Sciatic nerve (tissue), 2 donors: Measurements from ENCODE around the gene SFTPA2. TPM values are rescaled to one million over a fixed set of nuclear protein-coding genes. Genes with fewer than 3 reads are reported as not detected.
A peak's percentile ranks its signal among the peaks of the same experiment; 100 is the strongest.
"Not testable (repeated sequence)": the region's sequence is repeated elsewhere in the genome, so short reads cannot be mapped to it uniquely, and the experiment has no call there.

Experiments used
- ATAC-seq: fragments of 200-7000 bp; cut with Tn5 transposase; one replicate; pipeline ENCODE4 v1.9.1; 2020; ENCODE audit warnings: mild to moderate bottlenecking, moderate library complexity
- DNase-seq: peaks from one replicate; pipeline ENCODE4 v3.0.0-alpha.2; 2020; ENCODE audit warnings: low spot score
- intact Hi-C: fragments of 100-400 bp; cut with DNase I; formaldehyde crosslinking; loops from one replicate; pipeline ENCODE4 v1.14.2; 2022
- total RNA-seq: library from RNA; stranded (reverse); fragmentation: NEBNext Ultra II Directional; extraction: Animal tissue kit (Norgen Biotek cat#: 25700); gene quantifications from one replicate; pipeline ENCODE4 v1.2.1, GENCODE V29; 2021
- donor health status: DM: no; HTN: no; CAD: no.
- donor health status: DM: no; HTN: no; CAD: no.

SFTPA2 gene
- total RNA-seq, 1 donor from 2014 or later = 5.1 TPM

DNA sequence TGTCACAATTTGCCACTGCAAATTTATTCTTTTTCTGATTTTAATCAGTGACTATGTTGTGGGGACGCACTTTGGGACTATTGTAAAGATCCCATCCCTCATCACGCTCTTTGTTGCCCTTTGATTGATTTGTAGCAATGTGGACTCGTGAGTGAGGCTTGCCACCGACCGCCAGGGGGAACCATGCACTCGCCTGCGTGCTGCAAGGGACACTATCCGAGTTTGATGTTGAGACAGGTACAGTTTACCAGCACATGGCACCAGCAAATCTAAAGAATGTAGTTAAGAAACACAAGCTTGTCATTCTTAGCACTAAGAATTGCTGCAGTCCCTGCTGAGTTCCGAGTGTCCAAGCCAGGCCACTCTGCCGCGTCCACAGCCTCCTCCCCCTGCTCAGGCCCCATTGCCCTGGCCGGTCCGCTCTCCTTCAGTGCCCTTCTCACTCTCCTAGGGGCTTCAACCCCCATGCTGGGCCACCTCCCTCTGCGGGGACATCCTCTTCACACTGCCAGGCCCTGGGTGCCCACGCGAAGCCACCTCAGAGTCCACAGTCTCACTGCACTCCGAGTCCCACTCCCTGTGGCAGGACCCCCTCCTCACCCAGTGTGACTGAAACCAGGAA lies 2.0 kb upstream of the SFTPA2 start:
- ATAC-seq = peak; percentile 78
- intact Hi-C loops = no loop called here
- peak; percentile 80 for DNase-seq

DNA sequence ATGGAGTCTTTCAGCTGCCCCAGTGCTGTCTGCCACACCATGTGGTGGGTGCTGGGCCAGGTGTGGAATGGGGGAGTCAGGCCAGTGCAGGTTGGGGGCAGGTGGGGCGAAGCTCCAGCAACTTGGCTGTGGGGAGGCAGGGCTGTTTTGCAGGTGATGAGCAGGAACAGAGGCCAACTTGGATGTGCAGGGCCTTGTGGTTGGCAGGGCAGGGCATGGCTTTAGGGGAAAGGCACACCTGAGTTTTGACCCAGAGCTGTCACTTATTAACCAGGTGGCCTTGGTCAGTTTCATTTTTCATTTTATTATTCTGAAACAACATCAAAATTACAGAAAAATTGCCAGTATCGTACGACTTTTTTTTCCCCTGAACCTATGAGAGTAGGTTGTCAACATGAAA lies 1.1 kb upstream of the SFTPA2 start:
- no peak for DNase-seq
- no peak for ATAC-seq
- intact Hi-C loops = no loop called here

DNA sequence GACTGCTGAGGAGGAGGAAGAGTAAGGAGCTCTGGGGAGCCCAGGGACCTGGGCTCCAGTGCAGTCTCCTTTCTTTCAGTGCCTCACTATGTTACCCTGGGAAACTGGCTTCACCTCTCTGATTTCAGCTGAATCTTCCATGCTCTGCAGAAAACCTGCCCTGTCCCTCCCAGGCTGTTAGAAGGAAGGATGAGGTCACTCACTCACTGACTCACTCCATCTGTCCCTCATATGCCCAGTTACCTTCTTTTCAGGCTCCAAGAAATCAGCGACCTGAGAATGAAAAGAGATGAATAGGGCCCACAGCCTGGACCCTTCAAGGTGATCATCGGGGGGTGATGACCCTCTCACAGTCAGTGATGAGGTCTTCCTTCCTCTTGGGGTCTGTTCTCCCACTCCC lies 481 bp downstream of the SFTPA2 start:
- no peak for ATAC-seq
- intact Hi-C loops = no loop called here
- DNase-seq = no peak

DNA sequence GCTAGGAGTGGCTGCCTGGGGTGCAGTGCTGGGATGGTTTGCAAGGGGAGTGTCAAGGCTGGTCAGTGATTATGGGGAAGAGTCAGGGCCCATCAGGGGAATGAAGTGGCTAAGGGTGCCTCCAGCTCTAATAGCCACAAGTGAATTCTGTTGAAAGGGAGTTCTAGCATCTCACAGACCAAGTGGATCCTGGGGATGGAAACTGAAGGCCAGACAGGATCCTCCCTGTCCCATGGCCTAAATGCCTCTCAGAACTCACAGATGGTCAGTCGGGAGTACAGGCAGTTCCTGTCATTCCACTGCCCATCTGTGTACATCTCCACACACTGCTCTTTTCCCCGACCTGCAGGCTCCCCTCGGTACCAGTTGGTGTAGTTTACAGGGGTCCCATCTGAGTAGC lies 3.2 kb downstream of the SFTPA2 start:
- intact Hi-C loops, ATAC-seq, DNase-seq: not testable (repeated sequence)

DNA sequence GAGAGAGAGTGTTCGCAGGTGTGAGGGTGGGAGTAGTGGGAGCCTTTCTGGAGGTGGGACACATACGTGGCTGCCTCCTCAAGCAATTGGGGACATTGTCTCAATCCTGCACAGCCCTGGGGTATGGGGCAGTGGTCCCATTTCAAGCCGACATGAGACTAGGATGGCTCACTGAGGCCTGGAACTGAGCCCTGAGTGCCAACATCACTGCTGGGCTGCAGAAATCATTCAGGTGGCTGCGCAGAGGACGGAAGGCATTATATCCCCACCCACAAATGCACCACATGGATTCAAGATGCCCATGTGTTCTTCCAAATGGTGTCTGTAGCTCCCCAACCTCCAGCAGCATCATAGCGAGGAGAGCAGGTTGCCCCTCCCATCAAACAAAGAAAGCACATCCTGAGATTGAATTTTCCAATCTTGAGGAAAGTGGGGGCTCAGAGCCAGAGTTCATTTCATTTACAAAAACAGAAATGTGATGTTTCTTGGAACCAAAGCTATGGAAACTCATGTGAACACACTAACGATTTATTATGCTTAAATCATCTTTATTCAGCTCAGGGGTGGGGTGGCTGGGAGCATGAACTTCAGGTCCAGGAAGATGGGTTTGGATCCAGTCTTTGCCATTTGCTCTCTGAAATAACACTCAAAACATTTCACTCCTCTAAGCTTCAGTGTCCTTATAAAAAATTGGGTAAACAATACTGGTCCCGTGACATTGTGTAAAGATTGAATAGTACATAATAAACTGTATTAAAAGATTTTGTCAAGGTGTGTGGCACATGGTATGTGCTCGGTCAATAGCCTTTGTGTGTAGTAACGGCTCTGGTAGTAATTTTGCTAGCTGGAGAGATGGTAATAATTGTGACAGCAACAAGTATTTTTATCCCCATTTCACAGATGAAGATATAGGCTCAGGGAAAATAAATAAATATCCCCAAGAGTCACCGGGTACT lies 4.6 kb downstream of the SFTPA2 start:
- intact Hi-C loops = no loop called here
- DNase-seq = no peak

DNA sequence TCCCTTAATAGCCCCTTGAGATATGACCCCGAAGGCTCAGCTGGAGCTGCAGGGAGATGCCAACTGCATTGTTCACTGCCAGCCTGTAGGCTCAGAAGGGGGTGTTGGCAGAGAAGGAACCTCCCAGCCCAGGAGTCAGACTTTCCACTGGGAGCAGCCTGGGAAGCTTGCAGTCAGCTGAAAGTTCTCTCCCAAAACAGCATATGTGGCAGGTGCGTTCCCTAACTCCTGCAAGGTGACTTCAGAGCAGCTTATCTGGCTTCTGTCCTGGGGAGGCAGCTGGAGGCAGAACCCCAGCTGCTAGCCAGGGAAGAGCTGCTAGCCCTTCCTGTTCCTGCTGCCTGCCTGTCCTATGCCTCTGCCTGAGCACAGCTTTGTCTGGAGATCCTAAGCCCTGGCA lies 8.1 kb downstream of the SFTPA2 start:
- ATAC-seq = no peak
- intact Hi-C loops = no loop called here
- no peak for DNase-seq

More for the DNA sequence above, 4.6 kb downstream of the SFTPA2 start:
- no peak for ATAC-seq

DNA sequence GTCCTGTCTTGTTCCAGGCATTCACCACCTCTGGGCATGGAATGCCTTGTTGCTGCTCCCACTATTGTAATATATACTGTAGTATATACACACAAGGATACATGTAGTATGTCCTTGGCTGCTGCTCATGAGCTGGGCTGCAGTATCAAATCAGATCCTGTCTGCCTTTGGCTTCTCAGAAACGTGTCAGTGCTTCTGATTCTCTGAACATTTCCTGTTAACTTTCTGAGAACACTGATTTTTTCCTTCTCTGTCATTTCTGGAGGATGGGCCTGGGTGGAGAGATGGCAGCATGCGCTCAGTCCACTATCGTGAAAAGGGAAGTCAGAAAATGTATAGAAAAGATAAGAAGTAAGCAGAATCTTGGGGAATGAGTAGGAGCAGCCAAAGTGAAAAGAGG lies 12.2 kb downstream of the SFTPA2 start:
- intact Hi-C loops = no loop called here
- DNase-seq = no peak
- ATAC-seq = no peak

DNA sequence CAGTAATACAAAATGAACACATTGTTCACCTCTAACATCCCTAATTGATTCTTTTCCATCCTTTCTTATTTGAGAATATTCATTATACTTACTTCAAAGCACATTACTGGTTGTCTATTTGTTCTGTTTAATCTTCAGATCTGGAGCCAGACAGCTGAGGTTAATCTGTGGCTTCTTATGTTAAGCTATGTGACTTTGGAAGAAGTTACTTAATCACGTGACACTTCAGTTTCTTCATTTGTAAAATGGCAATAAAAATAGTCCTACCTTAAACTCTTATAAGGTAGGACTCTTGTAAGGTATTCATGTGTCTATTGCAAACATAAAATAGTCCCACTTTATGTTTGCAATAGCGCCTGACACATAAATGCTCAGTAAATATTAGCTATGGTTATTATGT lies 13.1 kb downstream of the SFTPA2 start:
- intact Hi-C loops, DNase-seq, ATAC-seq: not testable (repeated sequence)

DNA sequence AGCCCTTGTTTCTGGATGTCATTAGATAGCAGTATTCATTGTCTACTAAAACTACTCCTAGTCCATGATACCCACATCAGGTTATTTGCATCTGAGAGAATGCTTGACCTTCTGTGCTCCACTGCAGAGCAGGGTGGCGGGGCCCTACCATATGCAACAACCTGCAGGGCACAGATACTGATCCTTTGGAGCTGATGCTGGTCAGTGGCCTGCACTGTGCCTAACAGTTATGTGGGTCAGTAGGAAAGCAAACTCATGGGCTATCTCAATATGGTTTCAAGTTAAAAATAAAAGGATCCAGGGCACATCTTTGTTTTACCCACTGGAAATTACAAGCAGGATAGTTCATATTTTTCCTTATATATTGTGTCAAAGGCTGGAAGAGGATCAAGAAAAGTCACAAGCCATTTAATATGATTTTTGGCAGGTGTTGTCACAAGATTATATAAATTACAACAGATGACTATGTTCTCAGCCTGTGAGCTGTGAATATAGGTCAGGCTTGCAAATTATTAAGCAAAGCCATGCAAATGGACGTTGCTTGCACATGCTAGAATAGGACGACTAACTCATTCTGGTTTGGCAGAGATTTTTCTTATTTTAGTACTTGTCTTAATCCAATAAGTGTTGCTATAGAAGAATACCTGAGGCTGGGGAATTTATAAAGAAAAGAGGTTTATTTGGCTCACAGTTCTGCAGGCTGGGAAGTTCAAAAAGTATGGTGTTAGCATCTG lies 15.1 kb downstream of the SFTPA2 start:
- ATAC-seq, intact Hi-C loops, DNase-seq: not testable (repeated sequence)

DNA sequence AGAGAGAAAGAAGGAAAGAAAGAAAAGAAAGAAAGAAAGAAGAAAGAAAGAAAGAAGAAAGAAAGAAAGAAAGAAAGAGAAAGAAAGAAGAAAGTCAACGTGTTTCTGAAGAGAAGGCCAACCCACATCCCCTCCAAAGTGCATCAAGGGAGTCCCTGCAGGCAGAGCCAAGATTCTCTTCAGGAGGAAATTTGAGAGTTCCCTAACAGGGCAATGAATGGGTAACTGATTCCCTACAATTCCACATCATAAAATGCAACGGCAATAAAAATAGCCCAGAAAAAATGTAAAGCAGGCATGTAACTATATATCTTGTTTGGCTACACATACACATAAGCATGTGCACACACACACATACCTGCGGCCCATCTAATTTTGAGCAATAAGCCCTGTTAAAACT lies 15.8 kb downstream of the SFTPA2 start:
- ATAC-seq, intact Hi-C loops, DNase-seq: not testable (repeated sequence)

DNA sequence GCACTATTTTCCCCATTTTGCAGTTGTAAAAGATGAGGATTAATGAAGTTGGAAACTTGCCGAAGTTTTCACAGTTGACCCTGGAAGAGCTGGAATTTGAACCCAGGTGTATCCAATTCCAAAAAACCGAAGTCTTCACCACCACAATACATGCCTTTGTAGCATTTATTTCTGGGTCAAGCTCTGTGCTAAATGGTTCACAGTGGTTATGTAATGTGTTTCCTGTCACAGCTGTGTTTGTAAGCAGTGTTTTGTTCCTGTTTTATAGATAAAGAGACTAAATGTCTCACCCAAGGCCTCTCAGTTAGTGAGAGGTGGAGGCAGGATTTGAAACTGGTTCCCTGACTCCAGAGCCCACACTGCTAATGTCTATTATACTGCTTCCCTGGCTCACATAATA lies 17.6 kb downstream of the SFTPA2 start:
- ATAC-seq (no peak), DNase-seq (no peak)
- intact Hi-C loops = no loop called here

DNA sequence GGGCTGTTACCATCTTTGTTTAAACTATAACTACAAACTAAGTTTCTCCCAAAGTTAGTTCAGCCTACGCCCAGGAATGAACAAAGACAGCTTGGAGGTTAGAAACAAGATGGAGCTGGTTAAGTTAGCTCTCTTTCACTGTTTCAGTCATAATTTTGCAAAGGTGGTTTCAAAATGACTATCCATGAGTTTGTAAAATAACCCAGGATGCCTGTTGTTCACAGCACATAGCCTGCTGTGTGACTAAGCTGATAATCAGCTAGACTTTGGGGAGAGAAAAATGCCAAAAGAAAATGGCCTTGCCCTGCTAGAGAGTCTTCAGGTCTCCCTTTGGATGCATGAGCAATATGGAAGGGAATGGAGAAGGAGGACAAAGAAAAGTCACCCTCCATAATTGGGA lies 19.3 kb downstream of the SFTPA2 start:
- ATAC-seq, intact Hi-C loops, DNase-seq: not testable (repeated sequence)

DNA sequence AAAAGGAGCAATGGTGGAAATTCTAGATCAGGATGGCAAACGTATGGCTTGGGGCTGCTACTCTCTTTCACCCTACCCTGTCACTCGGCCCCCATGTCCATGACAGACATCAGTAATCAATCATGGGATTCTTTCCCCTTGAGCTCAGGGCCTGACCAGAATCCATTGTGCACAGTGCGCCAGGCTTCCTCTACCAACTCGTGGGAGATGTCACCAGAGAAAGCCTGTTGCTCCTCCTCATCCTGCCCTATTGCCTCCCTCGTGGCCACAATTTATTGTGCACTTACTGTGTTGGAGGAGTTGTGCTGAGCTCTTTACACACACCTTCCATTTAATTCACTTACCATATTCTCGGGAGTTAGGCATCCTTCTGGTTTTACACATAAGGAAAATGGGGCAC lies 21.9 kb downstream of the SFTPA2 start:
- DNase-seq, intact Hi-C loops, ATAC-seq: not testable (repeated sequence)

DNA sequence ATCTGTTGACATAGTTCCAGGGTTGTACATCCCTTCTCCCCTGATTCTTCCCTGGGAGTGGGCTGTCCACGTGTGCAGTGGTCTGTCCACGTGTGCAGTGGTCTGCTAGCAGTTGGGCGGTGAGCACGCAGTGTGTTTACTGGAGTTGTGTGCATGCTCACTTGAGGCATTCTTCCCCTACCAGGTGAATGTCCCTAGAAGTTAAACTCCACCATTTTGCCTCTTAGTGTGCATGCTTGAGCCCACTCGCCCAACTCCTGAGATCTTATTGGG lies 26.4 kb downstream of the SFTPA2 start:
- intact Hi-C loops = not testable (repeated sequence)

DNA sequence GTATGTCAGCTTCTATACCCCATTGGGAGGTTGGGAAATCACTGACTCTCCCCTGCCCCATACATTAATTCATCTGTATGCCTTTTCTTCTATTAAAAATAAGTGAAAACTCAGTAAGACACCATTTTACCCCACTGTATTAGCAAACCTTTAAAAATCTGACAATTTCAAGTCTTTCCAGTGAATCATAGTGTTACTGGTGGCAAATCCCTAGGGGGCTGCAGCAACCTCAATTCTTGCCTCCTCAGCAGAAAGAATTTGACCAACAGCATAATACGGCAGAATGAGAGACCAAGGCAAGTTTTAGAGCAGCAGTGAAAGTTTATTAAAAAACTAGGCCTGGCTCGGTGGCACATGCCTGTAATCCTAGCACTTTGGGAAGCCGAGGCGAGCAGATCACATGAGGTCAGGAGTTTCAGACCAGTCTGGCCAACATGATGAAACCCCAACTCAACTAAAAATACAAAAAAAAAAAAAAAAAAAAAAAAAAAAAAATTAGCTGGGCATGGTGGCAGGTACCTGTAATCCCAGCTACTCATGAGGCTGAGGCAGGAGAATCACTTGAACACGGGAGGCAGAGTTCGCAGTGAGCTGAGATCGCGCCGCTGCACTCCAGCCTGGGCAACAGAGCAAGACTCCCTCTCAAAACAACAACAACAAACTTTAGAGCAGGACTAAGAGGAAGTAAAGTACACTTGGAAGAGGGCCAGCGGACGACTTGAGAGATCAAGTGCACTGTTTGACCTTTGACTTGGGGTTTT lies 26.9 kb downstream of the SFTPA2 start:
- intact Hi-C loops, DNase-seq: not testable (repeated sequence)
- ATAC-seq = peak; percentile 63

More for the DNA sequence above, 26.4 kb downstream of the SFTPA2 start:
- not testable (repeated sequence) for ATAC-seq, DNase-seq

DNA sequence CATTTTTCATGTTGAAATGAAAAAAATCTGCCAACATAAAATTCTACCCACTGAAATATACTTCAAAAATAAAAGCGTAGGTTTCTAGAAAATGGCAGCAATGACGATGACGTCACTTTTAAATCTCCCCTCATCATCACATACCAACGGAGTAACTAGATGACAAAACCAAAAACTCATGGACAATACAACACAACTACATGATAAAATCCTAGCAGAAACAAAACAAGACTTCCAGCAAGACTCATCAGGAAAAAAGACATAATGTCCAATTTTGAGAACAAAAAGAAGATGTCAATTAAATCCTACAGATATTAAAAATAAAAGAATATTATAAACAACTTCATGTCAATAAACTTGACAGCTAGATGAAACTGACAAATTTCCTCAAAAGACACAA lies 31.9 kb downstream of the SFTPA2 start:
- intact Hi-C loops, ATAC-seq, DNase-seq: not testable (repeated sequence)

DNA sequence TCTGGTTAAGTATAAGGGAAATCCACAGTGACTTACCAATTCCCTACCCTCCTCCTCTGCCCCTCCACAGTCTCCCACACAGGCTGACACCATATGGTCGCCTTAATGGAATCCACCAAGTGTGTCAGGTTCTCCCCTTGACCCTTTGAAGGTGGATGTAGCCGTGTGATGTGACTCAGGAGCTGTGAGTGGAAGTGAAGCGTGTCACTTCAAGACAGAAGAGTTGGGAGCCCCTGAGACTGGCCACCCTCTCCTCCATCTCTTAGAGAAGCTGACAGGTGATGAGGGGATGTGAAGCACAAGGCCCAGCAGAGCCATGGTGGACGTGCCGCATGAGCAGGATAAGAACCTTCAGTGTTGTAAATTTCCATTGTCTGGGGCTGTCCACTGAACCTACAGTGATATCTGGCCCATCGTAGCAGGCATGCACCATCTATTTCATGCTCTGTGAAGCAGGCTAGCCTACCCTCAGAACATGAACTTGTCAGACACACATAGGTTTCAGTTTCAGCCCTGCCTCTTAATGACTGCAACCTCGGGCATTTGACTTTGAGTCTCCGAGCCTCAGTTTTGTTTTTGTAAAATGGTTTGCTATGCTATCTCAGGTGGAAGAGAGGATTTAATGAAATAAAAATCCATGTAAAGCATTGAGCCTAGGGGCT lies 35.0 kb downstream of the SFTPA2 start:
- DNase-seq, intact Hi-C loops, ATAC-seq: not testable (repeated sequence)

DNA sequence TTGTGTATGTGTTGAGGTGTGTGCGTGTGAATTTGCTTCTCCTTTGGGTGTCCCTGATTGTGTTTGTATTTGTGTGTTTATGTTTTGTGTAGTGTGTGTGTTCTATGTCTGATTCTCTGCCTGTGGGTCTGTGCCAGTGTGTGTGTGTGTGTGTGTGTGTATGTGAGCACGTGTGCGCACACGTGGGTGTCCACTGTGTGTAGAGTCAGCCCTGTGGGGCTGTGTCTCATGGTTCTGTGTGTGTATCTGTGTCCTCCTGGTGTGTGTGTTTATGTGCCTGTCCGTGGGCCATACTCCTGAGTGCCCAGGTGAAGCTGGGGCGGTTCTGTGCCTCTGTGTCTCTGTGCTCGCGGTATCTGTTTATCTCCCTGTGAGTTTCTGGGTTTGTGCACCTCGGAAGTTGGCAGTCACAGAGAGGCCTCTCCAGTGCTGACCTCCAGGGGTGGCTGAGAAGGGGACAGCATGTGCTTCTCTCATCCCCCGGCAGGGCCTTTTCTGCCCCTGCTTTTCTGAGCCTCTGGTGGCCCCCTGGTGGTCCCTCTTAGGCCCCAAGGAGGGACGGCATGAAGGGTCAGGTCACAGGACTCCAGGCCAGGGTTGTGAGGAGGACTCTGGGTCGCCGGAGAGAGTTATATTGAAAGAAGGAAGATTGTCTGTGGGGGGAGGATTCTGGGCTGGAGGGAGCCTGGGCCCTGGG lies 36.9 kb downstream of the SFTPA2 start:
- DNase-seq, intact Hi-C loops, ATAC-seq: not testable (repeated sequence)
